ENCODE data around the gene GZMA.
"Not testable (repeated sequence)": the region's sequence is repeated elsewhere in the genome, so short reads cannot be mapped to it uniquely, and the experiment has no call there.

The GZMA gene

DNA sequence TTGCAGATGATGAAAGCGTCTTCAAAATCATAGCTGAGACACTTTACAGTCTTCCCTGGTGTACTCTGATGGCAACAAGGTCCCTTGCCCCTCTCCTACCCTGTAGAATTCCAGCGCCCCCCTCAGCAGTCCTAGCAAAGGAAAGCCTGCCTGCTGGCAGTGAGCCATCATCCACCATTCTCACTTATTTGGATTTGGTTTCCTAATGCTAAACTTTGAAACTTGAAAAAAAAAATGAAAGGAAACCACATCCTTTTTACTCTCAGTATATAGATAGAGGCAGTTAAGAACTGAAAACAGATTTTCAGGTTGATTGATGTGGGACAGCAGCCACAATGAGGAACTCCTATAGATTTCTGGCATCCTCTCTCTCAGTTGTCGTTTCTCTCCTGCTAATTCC, at the start of gene GZMA:
TSS of gene GZMA (plus strand) at position 299 of the 400 bp plus-strand sequence. CDS start at position 336, 37 bp downstream.
- DNase-seq, result no peak

DNA sequence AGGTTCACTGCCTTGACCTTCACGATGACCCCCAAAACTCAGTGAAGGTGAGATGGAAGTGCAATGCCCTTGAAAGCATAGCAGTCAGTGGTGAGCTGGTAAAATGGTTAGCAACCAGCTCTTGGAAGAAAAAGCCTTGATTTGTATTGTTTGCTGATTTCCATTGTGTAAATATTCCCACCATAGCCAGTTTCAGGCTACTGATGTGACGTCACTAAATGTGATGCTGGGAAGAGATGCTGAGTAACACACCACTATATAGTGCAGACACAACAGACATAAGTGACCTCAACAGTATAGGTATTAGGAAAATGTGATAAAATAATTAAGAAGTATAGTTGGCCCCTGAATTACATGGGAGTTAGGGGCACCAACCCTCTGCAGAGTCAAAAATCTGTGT, 47.3 kb upstream of the GZMA start:
- DNase-seq, result no peak

DNA sequence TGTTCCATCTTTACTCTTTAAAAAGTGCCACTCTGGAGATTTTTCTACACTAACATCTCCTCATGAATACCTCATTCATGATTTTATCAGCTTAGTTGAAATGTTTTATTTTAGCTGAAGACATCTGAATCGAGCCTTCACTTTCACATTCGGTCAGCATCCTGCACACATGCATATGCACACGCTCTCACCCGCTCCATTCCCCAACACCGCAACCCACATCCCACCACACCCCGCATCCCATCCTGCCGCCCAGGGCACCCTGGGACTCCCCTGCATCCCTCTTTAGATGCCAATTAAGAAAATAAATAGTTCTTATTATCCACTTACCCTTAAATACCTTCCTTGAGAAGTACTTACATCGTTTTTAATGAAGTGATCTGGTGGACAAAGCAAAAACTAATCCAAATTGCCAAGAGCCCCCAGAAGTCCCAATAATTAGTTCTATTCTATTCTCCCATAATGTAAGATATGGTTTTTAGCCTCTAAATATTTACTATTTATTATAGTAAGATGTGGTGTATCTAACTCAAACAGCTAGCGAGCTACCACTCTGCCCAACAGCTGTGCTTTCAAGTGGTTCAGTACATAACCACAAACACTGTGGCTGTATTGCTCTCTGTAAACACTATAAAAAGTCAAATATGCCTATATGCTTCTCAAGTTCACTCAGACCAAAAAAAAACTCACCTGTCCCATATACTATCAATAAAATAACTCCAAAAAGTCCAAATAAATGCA, 40.2 kb upstream of the GZMA start:
- no peak for DNase-seq

DNA sequence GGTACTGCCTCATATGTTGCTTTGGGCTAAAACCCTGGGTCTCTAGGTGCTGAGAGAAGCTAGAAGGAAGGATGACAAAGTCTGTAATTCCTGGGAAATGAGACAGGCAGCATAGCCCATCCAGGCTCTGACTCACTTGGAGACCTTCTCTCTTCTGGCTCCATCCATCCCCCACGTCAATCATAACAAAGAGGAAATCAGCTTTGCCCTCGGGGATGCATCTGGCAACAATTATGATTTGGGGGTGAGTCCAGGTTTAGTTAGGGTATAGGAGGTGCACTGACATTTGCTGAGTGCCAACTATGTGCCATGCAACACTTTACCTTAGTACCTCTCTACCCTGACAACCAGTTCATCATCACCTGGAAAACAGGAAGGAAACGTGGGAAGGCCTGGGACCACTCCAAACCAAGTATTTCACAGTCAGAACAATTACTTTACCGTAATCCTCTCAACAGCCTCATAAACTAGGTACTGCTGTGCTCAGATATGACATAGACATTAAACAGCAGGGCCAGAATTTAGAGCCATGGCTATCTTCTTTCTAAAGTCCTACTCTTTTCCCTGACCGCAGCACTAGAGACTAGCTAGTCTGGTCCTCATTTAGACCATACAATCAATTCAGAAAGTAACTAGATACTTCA, 39.1 kb upstream of the GZMA start:
- no peak for DNase-seq

DNA sequence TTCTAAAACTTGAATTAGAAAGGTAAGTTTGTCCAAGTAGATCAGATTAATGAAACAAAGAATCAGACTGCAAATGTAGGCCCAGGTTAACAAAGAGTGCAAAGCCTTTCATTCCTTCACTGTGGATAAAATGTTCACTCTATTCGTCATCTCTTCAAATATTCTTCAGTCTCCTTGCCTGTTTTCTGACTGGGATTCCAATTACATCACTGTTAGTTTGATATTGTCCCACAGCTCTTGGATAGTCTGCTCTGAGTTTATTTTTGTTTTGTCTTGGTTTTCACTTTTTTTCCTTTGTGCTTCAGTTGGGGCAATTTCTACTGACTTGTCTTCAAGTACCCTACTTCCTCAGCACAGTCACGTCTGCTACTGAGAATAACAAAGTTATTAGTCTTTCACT, 38.5 kb upstream of the GZMA start:
- DNase-seq, result no peak

DNA sequence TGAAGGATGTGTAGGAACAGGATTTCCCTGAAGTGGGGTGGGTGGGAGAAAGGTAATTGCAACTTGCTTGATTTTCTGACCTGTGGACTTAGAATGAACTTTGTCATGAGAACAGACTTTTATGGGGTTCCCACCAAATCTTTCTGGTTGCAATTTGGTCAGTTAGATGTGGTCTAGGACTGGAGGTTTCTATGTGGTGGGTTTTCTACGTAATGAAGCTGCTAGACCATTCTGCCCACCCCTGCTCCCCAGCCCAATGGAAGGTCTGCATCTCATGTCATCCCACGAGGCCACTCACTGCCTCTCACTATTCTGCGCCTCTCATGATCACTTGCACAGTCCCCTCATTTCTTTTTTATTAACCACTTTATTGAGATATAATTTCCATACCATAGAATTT, 37.9 kb upstream of the GZMA start:
- DNase-seq, result no peak

DNA sequence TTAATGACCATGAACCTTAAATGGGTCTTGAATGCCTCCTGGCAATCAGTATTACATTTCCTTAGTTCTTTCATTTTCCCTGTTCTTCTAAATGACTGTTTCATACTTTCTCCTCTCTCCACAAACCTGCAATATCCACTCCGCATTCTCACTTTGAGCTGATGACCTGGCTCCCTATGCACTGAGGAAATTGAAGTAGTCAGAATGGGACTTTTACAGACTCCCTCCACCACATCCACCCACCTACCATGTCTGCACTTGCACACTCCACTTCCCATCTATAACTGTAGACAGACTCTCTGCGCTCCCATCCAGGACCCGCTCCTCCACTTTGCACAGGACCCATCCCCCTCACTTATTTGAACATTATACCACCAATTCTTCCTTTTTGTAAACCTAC, 36.2 kb upstream of the GZMA start:
- DNase-seq, result no peak

DNA sequence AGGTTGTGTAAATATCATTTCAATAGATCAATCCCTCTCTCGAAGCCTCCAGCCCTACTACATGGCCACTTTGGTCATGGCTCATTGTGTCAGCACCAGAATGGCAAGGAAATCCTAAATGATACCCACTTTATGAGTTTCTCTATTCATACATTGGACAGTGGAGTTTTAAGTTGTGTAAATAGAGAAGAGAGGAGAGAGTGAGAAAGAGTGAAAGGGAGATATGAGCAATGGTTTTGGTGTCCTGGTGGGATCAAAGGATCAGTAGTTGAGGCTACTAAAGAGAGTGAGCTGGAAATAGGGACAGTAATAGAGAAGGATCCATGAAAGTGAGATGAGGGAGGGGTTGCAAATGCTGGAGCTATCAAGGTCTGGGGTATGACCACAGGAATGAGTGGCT, 31.5 kb upstream of the GZMA start:
- DNase-seq, result no peak

DNA sequence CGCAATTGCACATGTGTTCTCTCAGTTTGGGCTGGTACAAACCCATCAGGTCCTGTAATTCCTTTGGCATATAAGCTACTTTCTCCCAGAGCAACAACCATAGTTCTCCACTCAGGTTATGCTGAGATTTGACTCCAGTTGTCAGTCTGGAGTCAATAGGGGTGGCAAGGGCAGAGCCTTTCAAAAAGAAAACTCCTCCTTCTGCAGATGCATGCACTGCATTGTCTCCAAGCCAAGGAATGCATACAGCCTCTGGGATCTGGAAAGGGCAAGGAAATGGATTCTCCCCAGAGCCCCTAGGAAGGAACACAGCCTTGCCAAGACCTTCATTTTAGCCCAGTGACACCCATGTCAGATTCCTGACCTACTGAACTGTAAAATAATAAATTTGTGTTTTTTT, 31.0 kb upstream of the GZMA start:
- DNase-seq, result no peak

DNA sequence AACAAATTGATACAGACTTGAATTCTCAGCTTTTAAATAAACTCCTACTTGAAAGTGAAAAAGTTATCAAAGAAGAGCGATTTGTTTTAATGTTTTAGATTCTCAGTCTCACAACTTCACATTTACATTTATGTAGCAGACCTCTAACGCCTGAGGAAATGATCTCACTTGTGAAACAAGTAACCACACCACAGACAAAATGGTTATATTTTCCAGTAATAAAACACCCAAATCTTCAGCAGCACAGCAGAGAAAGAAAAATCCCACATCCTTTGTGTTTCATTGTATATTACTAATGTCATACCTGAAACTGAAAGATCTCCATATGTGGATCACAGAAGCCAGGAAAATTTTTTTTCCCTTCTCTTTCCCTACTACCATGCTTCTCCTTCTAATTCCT, 29.8 kb upstream of the GZMA start:
- no peak for DNase-seq

DNA sequence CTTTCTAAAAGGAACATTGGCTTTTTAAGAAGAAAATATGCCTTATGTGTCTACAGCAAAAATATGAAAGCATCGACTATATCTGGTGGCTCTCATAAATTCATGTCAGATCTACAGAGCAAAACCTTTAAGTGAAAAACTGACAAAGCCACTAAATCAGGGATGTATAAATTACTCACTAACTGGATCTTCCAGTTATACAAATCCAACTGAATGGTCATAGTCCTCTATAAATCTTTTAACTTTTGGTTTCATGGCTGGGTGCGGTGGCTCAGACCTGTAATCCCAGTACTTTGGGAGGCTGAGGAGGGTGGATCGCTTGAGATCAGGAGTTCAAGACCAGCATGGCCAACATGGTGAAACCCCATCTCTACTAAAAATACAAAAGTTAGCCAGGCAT, 29.2 kb upstream of the GZMA start:
- no peak for DNase-seq

DNA sequence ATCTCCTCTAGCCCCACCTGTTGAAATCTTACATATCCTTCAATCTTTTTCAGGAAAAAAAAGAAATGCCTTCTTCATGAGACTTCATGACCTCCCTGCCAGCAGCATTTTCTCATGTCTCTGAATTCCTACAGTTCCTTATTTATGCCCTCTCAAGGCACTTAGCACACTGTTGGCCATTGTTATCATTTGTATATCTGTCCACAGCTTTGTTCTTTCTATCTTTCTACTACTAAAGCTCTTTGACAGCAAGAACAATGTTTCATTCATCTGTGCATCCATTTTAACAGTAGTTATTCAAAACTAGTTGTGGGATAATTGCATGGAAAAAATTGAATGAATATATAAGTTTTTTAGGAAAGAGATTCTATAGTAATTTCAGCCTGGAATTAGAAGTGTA, 20.9 kb upstream of the GZMA start:
- no peak for DNase-seq

DNA sequence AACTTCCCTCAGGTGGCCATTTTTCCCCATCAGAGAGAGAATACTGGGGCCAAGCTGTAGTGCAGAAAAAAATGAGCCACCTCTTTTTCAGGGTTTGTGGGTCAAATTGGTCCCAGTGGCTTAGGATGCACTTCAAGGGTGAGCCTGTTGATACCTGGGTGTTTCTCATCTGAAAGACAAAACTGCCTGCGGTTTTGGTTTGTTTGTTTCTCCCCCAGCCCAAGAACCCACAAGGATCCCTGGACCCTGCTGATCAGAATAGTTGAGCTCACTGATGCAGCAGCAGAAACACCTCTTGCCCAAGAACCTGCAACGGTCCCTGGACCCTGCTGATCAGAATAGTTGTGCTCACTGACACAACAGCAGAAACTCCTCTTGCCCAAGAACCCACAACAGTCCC, 13.1 kb upstream of the GZMA start:
- not testable (repeated sequence) for DNase-seq

DNA sequence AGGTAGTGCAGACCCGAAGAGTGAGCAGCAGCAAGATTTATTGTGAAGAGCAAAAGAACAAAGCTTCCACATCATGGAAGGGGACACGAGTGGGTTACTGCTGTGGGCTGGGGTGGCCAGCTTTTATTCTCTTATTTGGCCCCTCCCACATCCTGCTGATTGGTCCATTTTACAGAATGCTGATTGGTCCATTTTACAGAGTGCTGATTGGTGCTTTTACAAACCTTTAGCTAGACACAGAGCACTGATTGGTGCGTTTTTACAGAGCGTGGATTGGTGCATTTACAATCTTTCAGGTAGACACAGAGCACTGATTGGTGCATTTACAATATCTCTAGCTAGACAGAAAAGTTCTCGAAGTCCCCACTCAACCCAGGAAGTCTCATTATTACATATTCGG, 11.4 kb upstream of the GZMA start:
- not testable (repeated sequence) for DNase-seq

DNA sequence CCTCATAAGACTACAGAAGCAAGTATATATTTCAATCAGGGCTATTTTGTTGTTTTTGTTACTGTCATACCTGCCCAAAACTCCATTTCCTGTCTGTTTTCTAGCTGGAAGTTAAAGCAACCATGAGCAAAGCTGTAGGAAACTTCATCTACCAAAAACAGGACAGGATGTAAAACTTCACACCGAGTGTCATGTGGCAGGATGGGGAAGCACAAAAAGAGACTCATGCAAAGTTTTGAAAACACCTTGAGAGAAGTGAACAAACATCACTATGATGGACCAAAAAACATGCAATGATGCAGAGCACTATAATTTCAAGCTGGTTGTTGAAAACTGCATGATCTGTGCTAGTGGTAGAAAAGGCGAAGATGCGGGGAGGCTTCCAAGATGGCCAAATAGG, 6.3 kb upstream of the GZMA start:
- DNase-seq, result no peak

DNA sequence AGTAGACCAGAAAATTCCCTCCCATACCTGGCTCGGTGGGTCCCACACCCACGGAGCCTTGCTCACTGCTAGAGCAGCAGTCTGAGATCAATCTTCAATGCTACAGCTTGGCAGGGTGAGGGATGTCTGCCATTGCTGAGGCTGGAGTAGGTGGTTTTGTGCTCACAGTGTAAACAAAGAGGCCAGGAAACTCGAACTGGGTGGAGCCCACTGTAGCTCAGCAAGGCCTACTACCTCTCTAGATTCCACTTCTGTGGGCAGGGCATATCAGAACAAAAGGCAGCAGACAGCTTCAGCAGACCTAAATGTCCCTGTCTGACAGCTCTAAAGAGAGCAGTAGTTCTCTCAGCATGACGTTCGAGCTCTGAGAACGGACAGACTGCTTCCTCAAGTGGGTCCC, 5.6 kb upstream of the GZMA start:
- DNase-seq, result no peak

DNA sequence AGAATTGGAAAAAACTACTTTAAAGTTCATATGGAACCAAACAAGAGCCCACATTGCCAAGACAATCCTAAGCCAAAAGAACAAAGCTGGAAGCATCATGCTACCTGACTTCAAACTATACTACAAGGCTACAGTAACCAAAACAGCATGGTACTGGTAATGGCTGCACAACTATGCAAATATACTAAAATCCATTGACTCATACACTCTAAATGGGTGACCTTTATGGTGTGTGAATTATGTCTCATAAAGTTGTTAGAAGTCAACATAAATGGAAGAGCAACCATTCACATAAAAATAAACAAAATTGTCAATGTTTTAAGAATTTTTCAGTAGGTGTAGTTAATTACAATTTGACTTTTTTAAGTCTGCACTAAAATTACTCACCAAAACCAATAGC, 1.3 kb upstream of the GZMA start:
- not testable (repeated sequence) for DNase-seq

DNA sequence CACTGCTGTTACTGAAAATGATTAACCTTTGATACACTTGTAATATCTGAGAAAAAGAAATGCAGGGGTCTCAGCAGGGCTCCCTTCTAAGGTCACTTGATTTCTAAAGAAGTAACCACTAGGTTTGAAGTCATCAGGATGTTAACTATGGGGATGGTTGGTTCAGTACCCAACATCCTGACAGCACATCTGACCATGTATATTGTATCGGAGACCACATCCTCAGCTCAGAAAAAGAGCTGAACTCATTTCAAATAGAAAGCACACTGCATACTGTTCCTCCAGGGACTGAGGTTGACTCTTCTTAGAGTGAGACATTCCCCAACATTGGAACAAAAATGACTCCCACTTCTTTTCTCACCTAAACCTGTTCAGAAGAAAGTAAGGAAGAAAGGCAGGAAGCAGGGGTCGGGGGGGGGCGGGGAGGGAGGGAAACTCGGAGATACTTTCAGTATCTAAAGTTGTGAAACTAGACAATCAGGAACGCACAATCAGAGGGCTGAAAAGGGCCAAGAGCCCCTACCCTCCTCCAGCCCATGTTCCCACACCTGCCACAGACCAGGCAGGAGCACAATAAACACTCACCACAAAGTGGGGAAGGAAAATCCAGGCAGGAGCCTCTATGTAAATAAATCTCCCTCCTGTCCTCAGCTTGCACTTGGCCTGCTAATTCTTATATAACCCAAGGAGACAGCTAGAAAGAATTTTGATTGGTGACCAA, 730 bp upstream of the GZMA start:
- DNase-seq, result no peak

DNA sequence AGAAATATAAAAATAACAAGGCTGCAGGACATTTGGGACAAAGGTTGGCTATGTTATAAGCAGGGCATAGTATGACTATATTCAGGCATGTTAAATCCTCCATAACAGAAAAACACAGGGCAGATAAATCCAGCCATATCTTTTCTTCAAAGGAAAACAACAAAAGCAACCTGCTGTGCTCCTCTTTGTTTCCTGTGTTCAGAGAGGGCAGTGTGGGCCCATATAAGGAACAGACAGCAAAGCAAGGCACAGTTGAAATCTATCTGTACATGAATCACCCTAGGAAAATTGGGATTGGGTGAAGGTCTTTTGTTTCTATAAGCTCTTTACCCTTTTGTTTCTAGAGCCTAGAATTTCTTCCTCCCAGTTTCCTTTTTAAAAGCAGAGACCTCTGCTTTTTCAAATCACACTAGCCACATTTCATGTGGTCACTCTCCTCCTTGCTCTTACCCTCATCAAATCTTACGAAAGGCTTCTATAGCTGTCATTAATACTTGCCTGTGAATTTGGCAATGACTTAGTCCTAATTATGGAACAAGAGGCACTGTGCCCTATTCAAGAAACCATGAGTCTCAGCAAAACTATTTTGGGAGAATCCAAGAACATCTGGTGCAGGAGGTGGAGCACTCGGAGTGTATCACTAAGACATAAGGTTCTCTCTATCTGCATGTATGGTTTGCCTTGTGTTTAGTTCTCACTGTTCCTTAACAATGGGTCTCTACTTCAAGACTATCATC, 1.8 kb downstream of the GZMA start:
- DNase-seq, result no peak

DNA sequence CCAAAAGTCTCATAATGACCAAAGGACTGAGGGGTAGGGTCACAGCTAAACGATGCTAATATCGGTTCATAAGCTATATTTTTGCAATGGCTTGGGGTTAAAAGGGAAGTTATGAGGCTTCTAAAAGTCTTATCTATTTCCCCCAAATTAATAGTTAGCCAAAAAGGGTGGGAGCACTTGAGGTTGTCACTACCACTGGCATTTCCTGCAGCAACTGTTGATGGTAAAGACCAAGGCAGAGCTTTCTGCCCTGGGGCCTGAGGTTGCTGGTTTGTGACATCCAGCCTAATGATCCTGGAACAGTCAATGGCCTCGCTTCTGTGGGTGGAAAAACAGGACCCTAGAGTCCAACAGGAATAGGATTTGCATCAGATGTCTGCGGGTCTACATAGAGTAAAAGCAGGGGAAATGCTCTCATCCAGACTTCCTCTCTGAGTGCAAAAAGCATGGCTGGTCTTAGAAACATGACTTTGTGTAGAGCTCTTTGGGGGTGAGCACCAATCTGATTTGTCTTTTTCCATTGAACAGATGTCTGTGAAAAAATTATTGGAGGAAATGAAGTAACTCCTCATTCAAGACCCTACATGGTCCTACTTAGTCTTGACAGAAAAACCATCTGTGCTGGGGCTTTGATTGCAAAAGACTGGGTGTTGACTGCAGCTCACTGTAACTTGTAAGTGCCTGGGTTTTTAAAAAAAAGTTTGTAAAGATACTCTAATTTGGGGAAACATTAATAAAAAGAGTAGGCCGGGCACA, 2.7 kb downstream of the GZMA start:
- DNase-seq, result no peak

DNA sequence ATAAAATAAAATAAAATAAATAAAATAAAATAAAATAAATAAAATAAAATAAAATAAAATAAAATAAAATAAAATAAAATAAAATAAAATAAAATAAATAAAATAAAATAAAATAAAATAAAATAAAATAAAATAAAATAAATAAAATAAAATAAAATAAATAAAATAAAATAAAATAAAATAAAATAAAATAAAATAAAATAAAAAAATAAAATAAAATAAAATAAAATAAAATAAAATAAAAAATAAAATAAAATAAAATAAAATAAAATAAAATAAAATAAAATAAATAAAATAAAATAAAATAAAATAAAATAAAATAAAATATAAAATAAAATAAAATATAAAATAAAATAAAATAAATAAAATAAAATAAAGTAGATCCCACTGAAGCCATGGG, 3.5 kb downstream of the GZMA start:
- DNase-seq, result not testable (repeated sequence)

DNA sequence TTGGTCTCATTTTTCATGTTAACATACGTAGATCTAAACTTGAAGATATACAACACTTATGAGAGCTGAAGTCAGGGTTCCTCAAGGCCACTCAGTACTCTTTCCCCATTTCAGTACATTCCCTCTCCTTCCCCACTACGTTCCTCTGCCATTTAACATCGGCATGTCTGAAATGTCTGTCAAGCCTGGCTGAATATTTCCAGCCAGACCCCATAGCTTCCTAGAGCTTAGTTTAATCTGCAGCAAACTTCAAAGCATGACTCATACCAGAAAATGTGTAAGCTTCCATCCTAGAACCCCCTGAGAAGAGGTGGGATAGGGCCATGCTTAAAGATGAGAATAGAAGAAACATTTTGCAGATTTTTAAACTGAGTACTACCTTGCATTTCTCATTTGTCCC, 6.2 kb downstream of the GZMA start:
- DNase-seq, result no peak

DNA sequence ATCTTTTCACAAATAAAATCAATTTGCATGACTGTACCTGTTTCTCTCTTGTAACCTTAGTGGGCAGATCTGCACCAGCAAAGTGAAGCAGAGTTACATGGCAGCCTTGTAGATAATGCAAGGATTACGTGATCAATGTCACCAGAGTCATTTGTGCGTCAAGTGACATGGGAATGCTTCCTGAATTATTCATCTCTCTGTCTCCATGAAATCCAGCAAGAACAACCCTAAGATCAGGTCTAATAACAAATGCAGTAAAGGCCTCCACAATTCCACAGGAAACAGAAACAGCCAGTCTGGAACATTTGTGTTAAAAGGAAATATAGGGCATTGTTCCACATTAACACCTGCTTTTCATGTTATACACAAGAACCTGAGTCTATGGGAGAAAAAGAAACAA, 7.8 kb downstream of the GZMA start:
- DNase-seq, result no peak
